ENCODE data around the gene TF.

The TF gene

DNA sequence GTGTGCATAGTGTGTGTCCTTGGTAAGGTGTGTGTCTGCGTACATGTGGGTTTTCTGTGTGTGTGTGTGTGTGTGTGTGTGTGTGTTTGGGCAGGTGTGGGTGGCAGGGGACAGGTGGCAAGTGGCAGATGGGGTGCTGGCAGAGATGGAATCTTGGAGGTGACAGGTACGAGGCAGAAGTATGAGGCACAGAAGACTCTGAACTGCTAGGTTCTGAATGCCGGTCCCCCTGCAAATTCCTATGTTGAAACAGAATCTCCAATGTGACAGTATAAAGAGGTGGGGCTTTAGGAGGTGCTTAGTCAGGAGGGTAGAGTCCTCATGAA lies 89.2 kb downstream of the TF start:
- DNase-seq (ENCODE audit: low read depth, low spot score) = no peak

- no peak for DNase-seq (ENCODE audit: low read depth, low spot score)
Observed at GRCh38 chr3:133835961-133836360, 89.8 kb downstream of the TF start.

- no peak for DNase-seq (ENCODE audit: low read depth, low spot score)
Observed at GRCh38 chr3:133836497-133837158, 90.4 kb downstream of the TF start.

DNA sequence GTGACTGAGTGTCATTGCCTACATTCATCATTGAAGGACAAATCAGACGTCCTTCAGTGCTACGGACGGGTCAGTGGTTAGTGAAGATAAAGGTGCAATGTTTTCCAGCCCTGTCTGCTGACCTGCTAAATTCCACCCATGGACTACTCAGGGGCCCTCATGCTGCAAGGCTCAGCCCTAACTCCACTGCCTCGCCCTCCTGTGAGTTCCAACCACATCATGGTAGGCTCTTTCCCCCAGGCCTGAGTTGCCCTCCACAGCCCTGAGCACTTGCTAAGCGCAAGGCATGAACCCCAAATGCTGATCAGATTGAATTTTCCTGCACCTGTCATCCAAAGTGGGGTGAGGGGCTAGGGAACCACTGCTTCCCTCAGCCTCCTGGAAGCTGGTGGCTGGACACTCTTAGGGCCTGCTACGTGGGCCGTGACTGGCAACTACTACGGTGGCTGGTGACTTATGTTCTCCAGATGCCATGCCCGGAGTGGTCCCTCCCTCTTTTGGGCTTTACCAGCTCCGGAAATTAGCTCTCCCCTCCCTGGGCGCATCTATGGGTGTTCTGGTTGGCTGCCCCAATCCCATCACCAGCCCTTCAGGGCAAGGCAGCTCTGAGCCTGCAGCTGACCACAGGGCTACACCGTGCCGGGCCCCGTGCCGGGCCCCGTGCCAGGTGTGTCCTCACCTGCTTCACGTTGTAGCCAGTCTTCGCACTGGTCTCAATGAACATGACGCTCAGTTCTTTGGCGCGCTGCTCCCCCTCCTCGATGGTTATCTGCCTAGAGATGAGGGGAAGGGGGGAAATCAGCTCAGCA lies 91.5 kb downstream of the TF start:
- DNase-seq (ENCODE audit: low read depth, low spot score) = no peak

DNA sequence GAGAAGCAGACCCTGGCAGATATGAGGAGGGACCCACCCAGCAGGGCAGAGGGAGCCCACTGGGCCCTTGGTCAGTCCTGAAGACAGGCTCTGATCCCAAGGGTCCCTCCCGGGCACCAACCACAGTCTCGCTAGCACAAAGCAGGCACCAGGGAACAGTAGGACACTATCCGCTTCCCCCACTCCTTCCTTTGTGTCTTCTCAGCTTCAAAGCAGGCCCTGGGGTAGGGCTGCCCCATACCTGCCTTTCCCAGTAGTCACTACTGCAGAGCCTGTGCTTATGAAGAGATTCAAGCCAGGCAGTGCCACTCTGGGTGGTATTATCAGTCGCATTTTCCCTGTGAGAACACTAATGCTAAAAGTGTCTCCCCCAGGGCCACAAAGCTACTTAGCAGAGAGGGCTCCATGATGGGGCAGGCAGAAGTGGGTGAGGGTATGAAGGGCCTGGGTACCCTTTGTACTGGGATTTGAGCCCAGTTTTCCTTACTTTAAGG lies 92.2 kb downstream of the TF start:
- DNase-seq (ENCODE audit: low read depth, low spot score) = no peak

DNA sequence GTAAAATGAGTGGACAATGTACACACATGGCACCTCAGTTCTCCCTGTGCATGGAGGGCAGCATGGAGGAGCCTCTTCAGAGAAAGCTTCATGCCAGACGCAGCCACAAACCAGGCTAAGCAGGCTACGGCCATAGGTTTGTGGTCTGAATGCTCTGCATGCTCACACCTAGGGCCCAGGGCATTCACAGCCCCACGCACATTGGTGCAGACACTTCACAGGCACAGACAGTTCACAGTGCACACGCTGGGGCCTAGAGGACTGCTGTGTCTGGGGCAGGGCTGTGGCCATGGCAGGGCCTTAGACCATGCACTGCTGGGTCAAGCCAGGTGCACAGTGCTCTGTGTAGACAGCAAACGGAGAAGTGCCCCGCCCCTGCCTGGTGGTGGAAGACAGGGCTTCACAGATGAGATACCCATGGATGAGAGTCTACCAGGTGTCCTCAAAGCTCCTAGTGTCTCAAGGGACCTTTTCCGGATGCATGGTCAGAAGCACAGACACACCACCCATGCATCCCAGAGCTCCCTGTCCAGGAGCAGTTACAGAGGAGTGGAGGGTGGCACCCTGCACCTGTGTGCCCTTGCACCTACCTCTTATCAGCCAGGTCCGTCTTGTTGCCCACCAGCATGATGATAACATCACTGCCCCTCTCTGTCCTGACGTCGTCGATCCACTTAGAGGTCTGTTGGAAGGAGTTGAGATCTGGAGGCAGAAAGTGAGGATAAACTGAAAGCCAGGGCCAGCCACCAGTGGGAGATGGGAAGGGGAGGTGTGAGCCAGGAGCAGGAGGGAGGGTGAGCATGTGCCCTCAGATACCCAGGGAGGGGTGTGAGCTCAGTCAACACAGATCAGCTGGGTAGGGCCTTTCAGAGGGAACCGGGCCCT lies 93.0 kb downstream of the TF start:
- DNase-seq (ENCODE audit: low read depth, low spot score) = no peak

GRCh38 chr3:133840055-133840737 lies 94.0 kb downstream of the TF start:
- DNase-seq (ENCODE audit: low read depth, low spot score) = no peak

DNA sequence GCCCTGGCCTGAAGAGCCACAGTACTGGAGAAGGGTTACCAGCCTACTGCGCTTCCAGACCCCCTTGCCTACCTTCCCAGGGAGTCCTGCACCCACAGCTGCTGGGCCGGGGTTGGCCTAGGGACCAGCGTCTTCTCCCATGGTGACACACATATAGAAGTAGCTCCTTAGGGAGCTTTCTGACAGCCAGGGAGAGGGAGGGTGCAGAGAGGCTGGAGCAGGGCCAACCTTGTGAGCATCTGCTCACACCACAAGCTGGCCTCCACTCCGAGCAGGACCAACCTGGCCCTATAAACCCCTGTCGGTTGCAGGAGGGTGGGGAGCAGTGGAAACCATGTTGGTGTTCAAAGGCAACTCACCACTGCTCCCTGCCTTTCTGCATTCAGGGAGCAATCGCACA lies 94.6 kb downstream of the TF start:
- DNase-seq (ENCODE audit: low read depth, low spot score) = no peak

DNA sequence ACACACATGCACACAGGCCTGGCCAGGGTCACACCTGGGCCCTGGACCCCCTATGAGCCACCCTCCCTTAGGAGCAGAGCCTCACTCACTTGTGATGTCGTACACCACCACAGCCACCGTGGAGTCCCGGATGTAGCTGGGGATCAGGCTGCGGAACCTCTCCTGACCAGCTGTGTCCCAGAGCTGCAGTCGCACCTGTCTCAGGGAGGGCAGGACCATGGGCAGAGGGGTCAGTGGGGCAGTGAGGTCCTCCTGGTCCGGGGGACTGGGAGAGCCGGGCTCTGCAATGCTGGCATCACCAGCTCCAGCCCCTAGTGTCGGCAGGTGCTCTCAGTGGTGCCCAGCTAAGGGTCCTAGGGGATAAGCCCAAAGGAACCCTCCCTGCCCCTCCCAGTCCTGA lies 95.0 kb downstream of the TF start:
- no peak for DNase-seq (ENCODE audit: low read depth, low spot score)

DNA sequence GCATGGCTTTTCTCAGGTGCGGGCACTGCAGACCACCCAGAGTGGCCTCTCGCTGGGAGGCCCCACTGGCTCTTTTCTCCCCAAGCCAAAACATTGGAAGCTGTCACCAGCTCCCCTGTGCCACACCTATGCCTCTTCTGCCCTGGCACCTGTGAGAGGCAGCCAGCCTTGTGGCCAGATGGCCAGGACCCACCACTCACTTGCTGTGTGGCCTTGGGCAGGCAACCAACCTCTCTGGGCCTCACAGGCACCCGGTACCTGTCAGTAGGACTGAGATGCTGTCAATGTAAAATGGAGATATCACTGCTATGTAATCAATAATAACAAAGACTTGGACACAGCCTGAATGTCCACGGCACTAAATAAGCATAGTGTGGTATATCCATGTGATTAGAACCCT lies 96.0 kb downstream of the TF start:
- no peak for DNase-seq (ENCODE audit: low read depth, low spot score)

GRCh38 chr3:133843634-133844033 lies 97.4 kb downstream of the TF start:
- DNase-seq (ENCODE audit: low read depth, low spot score) = no peak

GRCh38 chr3:133845127-133845526 lies 98.9 kb downstream of the TF start:
- no peak for DNase-seq (ENCODE audit: low read depth, low spot score)

All from activated CD4-positive, CD25-positive, alpha-beta regulatory T cell treated with anti-CD3 and anti-CD28 coated beads, Interleukin-2, amount 50 U/mL, for 16 hours (primary cell).